Mesodermal cell (in vitro differentiated cells): ENCODE results near the gene SND1.

Experiments
- H3K27ac ChIP-seq: 2 replicates; pipeline ENCODE4 v1.7.0; 2013; ENCODE audit warnings: mild to moderate bottlenecking, low read depth, low read length, moderate library complexity; ENCODE audit not compliant: severe bottlenecking
- H3K36me3 ChIP-seq: 2 replicates; pipeline ENCODE4 v1.7.1; 2013; ENCODE audit warnings: mild to moderate bottlenecking, low read length, moderate library complexity; ENCODE audit not compliant: control insufficient read depth, insufficient read depth
- H3K4me1 ChIP-seq: one replicate; pipeline ENCODE4 v1.7.1; 2013; ENCODE audit warnings: mild to moderate bottlenecking, low read length; ENCODE audit not compliant: insufficient read depth, control insufficient read depth, poor library complexity, severe bottlenecking
- H3K4me3 ChIP-seq: 2 replicates; pipeline ENCODE4 v1.7.0; 2013; ENCODE audit warnings: low read length, control low read depth, mild to moderate bottlenecking; ENCODE audit not compliant: insufficient read depth, poor library complexity, severe bottlenecking; ENCODE audit errors: extremely low read depth
- H3K9me3 ChIP-seq: 2 replicates; pipeline ENCODE4 v1.7.1; 2013; ENCODE audit warnings: mild to moderate bottlenecking, low read length, moderate library complexity; ENCODE audit not compliant: control insufficient read depth
- WGBS, 2 experiments: methylation state at CpG; one replicate each; pipeline ENCODE4 v1.1.5; 2013; ENCODE audit warnings: missing lambda C conversion rate in 2 of 2; ENCODE audit not compliant: insufficient coverage in 2 of 2; 5-methylcytosine and 5-hydroxymethylcytosine counted together

The SND1 gene

DNA sequence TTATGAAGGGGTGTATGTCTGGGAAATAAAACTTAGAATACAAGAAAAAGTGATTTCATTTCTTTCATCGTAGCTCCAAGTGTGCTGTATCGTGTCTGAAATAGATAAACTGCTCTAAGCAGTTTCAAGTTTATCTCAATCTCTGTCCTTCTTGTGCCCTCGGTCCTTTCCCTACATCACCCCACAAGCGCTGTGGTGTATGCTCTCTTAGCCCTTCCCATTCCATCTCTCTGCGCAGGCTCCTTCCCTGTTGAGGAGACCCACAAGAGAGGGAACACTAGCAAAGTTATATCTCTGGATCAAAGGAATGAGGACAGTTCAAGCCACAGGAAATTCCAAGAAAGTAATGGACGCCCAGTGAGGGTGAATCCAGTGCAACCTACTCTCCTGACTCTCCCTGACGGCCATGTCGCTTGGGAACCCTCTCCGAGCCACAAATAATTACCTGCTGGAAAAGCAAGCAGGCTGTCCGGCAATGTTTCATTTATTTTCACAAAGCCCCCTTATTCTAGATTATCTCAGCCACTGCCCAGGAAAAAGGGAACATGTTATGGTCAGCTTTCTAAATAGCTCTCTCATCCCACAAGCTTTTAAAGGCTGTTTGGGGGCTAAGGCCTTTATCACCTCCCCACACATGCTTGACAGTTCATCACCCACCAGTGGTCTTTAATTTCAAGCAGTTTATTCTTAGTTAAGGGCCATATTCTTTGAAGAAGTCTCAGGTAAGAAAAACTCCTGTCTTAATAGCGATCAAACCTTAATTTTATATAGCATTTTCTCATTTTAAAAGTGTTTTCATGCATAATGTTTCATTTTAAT, 344.5 kb downstream of the SND1 start:
- WGBS, 2 experiments, result 92 to 96% methylated on average over 5 to 9 of the region's 11 CpGs
- H3K27ac ChIP-seq, result peak overlapping the region; percentile 83
- H3K9me3 ChIP-seq, result no peaks in the 10 kb centered on the region
- H3K4me3 ChIP-seq, result no peak overlapping the region
- peaks cover 41% of the 10 kb centered on the region for H3K4me1 ChIP-seq
- peaks cover 65% of the 10 kb centered on the region for H3K36me3 ChIP-seq

DNA sequence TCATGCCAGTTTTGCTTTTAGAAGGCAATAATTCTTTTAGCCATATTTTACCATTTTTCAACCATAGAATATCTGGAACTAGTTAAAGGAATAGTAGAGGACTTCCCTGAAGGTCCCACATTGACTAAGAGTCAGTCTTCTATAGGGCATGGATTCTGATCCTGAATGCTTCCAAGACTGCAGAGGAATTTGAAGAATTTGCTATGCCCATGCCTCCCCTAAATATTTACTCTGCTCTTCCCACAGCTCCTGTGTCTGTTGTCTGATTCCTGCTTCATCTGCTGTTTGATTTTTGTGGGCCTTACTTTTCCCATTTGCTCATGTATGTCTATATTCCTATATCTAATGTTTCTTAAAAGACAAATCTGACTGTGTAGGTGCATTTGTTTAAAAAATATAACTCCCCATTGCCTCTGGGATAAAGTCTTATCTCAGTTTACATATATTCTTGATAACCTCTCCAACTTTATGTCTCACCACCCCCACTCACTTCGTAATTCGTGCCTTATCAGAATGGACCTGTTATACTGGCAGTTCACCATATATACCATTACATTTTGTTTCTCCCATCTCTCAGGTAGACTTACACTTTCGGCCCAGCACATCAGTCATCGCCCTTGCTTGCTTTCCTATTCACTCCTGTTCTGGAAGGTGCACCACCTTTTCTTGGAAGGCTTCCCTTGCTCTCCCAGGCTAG, 345.4 kb downstream of the SND1 start:
- Histone ChIP-seq H3K36me3 (peaks cover 62% of the 10 kb centered on the region), H3K4me3 (no peak overlapping the region), H3K9me3 (no peaks in the 10 kb centered on the region), H3K4me1 (peaks cover 41% of the 10 kb centered on the region), H3K27ac (peak overlapping the region; percentile 83)
- 95 to 97% methylated on average over 4 of the region's 4 CpGs for WGBS, 2 experiments

DNA sequence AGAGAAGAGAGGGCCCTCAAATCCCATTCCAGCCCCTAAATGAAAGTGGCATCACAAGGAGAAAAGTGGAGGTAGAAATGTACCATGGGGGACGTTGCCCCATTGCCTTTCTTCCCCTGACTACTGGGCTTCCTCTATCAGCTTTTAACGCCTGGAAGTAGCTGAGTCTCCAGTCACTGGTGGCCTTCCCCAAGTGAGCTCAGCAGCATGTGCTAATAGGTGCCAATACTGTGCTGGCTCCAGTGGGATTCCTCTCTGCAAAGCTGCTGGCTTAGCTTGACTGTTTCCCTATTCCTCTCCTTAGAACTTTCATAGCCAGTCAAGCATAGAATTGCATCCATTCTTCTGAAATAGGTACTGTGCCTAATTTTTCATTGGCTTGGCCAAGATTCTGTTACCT, 346.7 kb downstream of the SND1 start:
- Histone ChIP-seq H3K27ac (no peak overlapping the region), H3K4me3 (no peak overlapping the region), H3K36me3 (peaks cover 60% of the 10 kb centered on the region), H3K4me1 (peaks cover 39% of the 10 kb centered on the region), H3K9me3 (no peaks in the 10 kb centered on the region)
- WGBS, 2 experiments, result 71 to 91% methylated on average over 1 of the region's 2 CpGs

GRCh38 chr7:128000048-128000447, 348.1 kb downstream of the SND1 start:
- H3K4me1 ChIP-seq, result peaks cover 30% of the 10 kb centered on the region
- no CpG with 5 or more reads among the region's 1 CpG for whole genome bisulfite sequencing, 2 experiments
- peaks cover 52% of the 10 kb centered on the region for H3K36me3 ChIP-seq
- no peak overlapping the region for H3K4me3 ChIP-seq
- no peaks in the 10 kb centered on the region for H3K9me3 ChIP-seq
- H3K27ac ChIP-seq, result no peak overlapping the region

- WGBS, 2 experiments, result 77 to 100% methylated on average over 2 to 4 of the region's 6 CpGs
- H3K27ac ChIP-seq, result no peak overlapping the region
- peaks cover 54% of the 10 kb centered on the region for H3K36me3 ChIP-seq
- no peaks in the 10 kb centered on the region for H3K9me3 ChIP-seq
- H3K4me3 ChIP-seq, result no peak overlapping the region
- peaks cover 25% of the 10 kb centered on the region for H3K4me1 ChIP-seq
Observed at GRCh38 chr7:128000854-128001265, 348.9 kb downstream of the SND1 start.

DNA sequence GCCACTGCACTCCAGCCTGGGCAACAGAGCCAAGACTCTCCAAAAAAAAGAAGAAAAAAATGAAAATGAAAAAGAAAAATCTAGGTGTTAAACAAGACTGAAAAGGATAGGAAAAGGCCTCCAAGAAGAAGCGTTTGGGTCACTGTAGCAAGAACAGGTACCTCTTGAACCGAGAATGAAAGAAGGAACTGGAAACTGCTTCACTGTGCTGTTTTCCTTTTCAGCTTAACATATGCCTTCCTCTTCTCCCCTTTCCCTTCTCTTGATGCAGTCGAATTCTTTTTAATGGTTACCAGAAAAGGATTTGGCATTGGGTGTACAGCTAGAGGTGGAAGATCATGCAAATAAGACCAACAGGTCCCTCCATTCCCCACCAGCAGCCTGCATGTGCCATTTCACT, 351.2 kb downstream of the SND1 start:
- WGBS, 2 experiments, result 82 to 93% methylated on average over 2 of the region's 3 CpGs
- no peaks in the 10 kb centered on the region for H3K9me3 ChIP-seq
- H3K4me3 ChIP-seq, result no peak overlapping the region
- peaks cover 3% of the 10 kb centered on the region for H3K4me1 ChIP-seq
- H3K36me3 ChIP-seq, result peaks cover 69% of the 10 kb centered on the region
- H3K27ac ChIP-seq, result no peak overlapping the region

DNA sequence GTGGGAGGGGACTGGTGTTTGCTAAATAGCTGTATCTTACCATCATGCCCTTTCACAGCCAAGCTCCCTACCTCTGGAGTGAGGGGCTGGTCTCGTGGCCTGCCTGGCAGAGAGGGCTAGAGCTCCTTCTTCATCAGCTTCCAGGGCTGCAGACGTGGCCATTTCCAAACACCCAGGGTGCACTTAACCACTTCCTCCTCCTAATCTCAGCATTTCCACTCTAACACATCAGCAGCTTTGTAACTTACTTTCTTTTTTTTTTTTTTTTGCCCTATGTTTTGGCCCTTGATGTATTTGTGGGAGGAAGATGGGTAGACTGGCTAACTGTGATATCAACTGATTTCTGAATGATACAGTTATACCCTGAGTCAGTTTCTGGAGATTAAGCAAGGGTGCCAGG, 351.8 kb downstream of the SND1 start:
- Histone ChIP-seq H3K36me3 (peaks cover 70% of the 10 kb centered on the region), H3K4me1 (peaks cover 3% of the 10 kb centered on the region), H3K4me3 (no peak overlapping the region), H3K9me3 (no peaks in the 10 kb centered on the region), H3K27ac (no peak overlapping the region)
- 100% methylated on average over 1 of the region's 2 CpGs; no CpG with 5 or more reads in 1 of the 2 experiments for WGBS, 2 experiments

DNA sequence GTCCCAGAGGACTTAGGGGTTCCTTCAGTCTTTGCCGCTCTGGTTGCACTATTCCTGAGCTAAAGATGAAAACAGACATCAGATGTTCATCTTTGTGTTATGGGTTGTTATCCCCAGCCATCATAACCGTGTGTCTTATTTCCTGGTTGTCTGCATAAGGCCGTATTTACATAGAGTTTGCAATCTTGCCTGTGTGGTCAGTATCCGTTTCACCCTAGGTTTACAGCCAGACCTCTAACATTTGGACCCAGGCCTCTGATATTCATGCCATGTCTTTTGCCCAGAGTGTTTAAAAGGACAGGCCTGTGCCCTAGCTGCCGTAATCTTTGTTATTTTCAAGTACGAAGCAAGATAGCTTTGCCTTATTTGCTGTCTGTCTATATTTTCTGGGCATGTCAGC, 352.6 kb downstream of the SND1 start:
- peaks cover 65% of the 10 kb centered on the region for H3K36me3 ChIP-seq
- H3K9me3 ChIP-seq, result no peaks in the 10 kb centered on the region
- H3K4me3 ChIP-seq, result no peak overlapping the region
- peaks cover 3% of the 10 kb centered on the region for H3K4me1 ChIP-seq
- 96 to 99% methylated on average over 4 to 6 of the region's 6 CpGs for WGBS, 2 experiments
- no peak overlapping the region for H3K27ac ChIP-seq

DNA sequence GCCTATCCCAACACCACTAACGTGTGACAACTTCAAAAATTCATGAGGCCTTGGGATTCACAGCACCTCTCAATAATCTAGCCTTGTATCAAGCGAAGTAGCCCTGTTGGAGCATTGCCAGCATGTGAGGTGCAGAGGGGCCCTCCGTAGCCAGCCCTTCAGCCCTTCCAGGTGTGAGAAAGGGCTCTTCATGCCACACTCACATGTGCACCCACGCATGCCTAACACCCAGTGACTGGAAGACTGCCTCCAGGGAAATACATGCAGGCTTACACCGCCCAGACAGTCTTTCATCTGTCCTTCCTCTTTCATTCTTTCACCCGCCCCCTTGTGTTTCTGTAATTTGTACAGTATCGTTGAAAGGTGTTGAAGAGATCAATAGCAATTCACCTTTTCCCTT, 353.1 kb downstream of the SND1 start:
- 92 to 99% methylated on average over 4 to 5 of the region's 7 CpGs for WGBS, 2 experiments
- Histone ChIP-seq H3K4me1 (peaks cover 3% of the 10 kb centered on the region), H3K9me3 (no peaks in the 10 kb centered on the region), H3K36me3 (peaks cover 64% of the 10 kb centered on the region), H3K27ac (no peak overlapping the region), H3K4me3 (no peak overlapping the region)

GRCh38 chr7:128005759-128006159, 353.8 kb downstream of the SND1 start:
- Histone ChIP-seq H3K9me3 (no peaks in the 10 kb centered on the region), H3K4me3 (no peak overlapping the region), H3K36me3 (peaks cover 60% of the 10 kb centered on the region), H3K27ac (no peak overlapping the region), H3K4me1 (peaks cover 3% of the 10 kb centered on the region)
- 100% methylated on average over 1 of the region's 3 CpGs; no CpG with 5 or more reads in 1 of the 2 experiments for WGBS, 2 experiments
